Endothelial cell of umbilical vein (primary cell): Measurements from ENCODE around the gene CLCN5. TPM values are rescaled to one million over a fixed set of nuclear protein-coding genes. Genes with fewer than 3 reads are reported as not detected.

Experiments
- BruUV-seq: library from RNA; stranded (reverse); fragments of 400-500 nt; replicated peaks from 2 replicates; lab custom pipeline; 2021; lab: Mats Ljungman, UMichigan
- CTCF ChIA-PET: fragments of 300-600, 350-600 bp; sonication (Branson Sonifier 250); formaldehyde crosslinking; loops from one replicate; lab custom pipeline; 2021; ENCODE audit warnings: antibody characterized with exemption, inconsistent platforms; lab: Charles Lee
- POLR2A ChIA-PET: fragments of 300-600, 350-600 bp; sonication (Branson Sonifier 250); formaldehyde crosslinking; loops from one replicate; lab custom pipeline; 2021; ENCODE audit warnings: antibody characterized with exemption, inconsistent platforms; lab: Charles Lee
- DNase-seq: peaks from one replicate; pipeline ENCODE4 v3.0.0-alpha.2; 2011; ENCODE audit warnings: low read depth, low spot score
- FAIRE-seq: peaks from 2 replicates; lab custom pipeline; 2011; peaks lifted over from hg19 to GRCh38; lab: Jason Lieb, UNC
- H2AFZ ChIP-seq: 2 replicates; pipeline ENCODE4 v1.6.0; 2012; ENCODE audit warnings: low read depth, low read length, control low read depth, inconsistent platforms
- H3K27ac ChIP-seq: 2 replicates; pipeline ENCODE4 v1.5.1; 2011; ENCODE audit warnings: low read depth, mild to moderate bottlenecking, control low read depth, low read length, moderate library complexity; ENCODE audit not compliant: insufficient read depth
- H3K27me3 ChIP-seq, 2 experiments: 2 replicates each; pipeline versions ENCODE4 v1.6.0 to v1.6.1; 2011; ENCODE audit warnings: low read length in 2 of 2, mixed read lengths in 1 of 2; ENCODE audit not compliant: control insufficient read depth in 2 of 2, insufficient read depth in 2 of 2
- H3K36me3 ChIP-seq, 2 experiments: 2 replicates in 1 of 2; 3 replicates in 1 of 2; pipeline ENCODE4 v1.5.1; 2011; ENCODE audit warnings: low read length in 2 of 2, mild to moderate bottlenecking in 1 of 2, moderate library complexity in 1 of 2; ENCODE audit not compliant: control insufficient read depth in 2 of 2, insufficient read depth in 2 of 2; ENCODE audit errors: extremely low read depth in 1 of 2
- H3K4me1 ChIP-seq: 3 replicates; pipeline ENCODE4 v1.5.1; 2011; ENCODE audit warnings: mild to moderate bottlenecking, low read length; ENCODE audit not compliant: control insufficient read depth, insufficient read depth; ENCODE audit errors: extremely low read depth
- H3K4me2 ChIP-seq: 2 replicates; pipeline ENCODE4 v1.6.1; 2011; ENCODE audit warnings: low read length, control low read depth, mixed read lengths; ENCODE audit not compliant: insufficient read depth
- H3K4me3 ChIP-seq, 3 experiments: fragments of 200-600 bp in 1 of 3; sonication (generic), shearing (Covaris generic) in 1 of 3; replicated peaks in 1 of 3; 2 replicates each; pipeline ENCODE4 v1.5.1; 2011 to 2016; ENCODE audit warnings: control low read depth in 3 of 3, low read length in 3 of 3, mild to moderate bottlenecking in 2 of 3, inconsistent platforms in 1 of 3, low read depth in 1 of 3, moderate library complexity in 1 of 3; ENCODE audit not compliant: insufficient read depth in 1 of 3
- H3K79me2 ChIP-seq: 2 replicates; pipeline ENCODE4 v1.6.0; 2012; ENCODE audit warnings: low read length, inconsistent platforms; ENCODE audit not compliant: control insufficient read depth, insufficient read depth
- H3K9ac ChIP-seq: replicated peaks from 2 replicates; pipeline ENCODE3; 2011; ENCODE audit warnings: low read length, control low read depth; ENCODE audit not compliant: insufficient read depth; ENCODE audit errors: extremely low read depth
- H3K9me1 ChIP-seq: replicated peaks from 3 replicates; pipeline ENCODE4 v1.6.0; 2011; ENCODE audit warnings: mild to moderate bottlenecking, low read length; ENCODE audit not compliant: control insufficient read depth, insufficient read depth; ENCODE audit errors: extremely low read depth
- H3K9me3 ChIP-seq: replicated peaks from 2 replicates; pipeline ENCODE4 v1.5.1; 2012; ENCODE audit warnings: low read length, inconsistent platforms; ENCODE audit not compliant: control insufficient read depth, insufficient read depth
- H4K20me1 ChIP-seq: replicated peaks from 2 replicates; pipeline ENCODE3; 2011; ENCODE audit warnings: mild to moderate bottlenecking, low read length; ENCODE audit not compliant: control insufficient read depth, insufficient read depth; ENCODE audit errors: extremely low read depth
- CTCF ChIP-seq, 2 donors: IDR thresholded peaks; 1 replicate in 1 of 2; 2 replicates in 1 of 2; pipeline ENCODE4 v1.5.1; 2011; ENCODE audit warnings: low read length in 2 of 2, mild to moderate bottlenecking in 2 of 2, moderate library complexity in 2 of 2, control low read depth in 1 of 2, inconsistent platforms in 1 of 2, low read depth in 1 of 2; ENCODE audit not compliant: insufficient read depth in 1 of 2; ENCODE audit errors: extremely low read depth in 1 of 2
- EZH2 ChIP-seq: IDR thresholded peaks from 2 replicates; pipeline ENCODE4 v1.6.1; 2012; ENCODE audit warnings: borderline replicate concordance, low read depth, mild to moderate bottlenecking, moderate library complexity, low read length, inconsistent platforms; ENCODE audit not compliant: severe bottlenecking
- dilution Hi-C: fragments of 300-500 bp; cut with MboI; formaldehyde crosslinking; loops from one replicate; pipeline ENCODE4 v1.15.0; 2019; ENCODE audit warnings: low sequenced_read_pairs; ENCODE audit not compliant: extremely low pct_ligation_motif_present
- intact Hi-C: fragments of 100-400 bp; cut with micrococcal nuclease; formaldehyde crosslinking; loops from one replicate; pipeline ENCODE4 v1.10.0; 2022
- polyA plus RNA-seq, 4 experiments: library from polyadenylated mRNA; depleted of rRNA in 3 of 4; stranded (reverse) in 3 of 4; unstranded in 1 of 4; fragments of >200 nt; gene quantifications; 2 replicates each; pipeline versions ENCODE4 v1.2.1 to v1.2.3, GENCODE V29; 2011 to 2012; ENCODE audit warnings: missing spikeins in 1 of 4
- total RNA-seq: library from RNA; stranded (reverse); gene quantifications from 2 replicates; pipeline ENCODE4 v1.2.3, GENCODE V29; 2021

Gene CLCN5
- total and polyA plus RNA-seq, 2 donors (not counting 3 experiments of a cell fraction or from before 2014, with no cell fraction given) = 3.1 to 12.9 TPM

DNA sequence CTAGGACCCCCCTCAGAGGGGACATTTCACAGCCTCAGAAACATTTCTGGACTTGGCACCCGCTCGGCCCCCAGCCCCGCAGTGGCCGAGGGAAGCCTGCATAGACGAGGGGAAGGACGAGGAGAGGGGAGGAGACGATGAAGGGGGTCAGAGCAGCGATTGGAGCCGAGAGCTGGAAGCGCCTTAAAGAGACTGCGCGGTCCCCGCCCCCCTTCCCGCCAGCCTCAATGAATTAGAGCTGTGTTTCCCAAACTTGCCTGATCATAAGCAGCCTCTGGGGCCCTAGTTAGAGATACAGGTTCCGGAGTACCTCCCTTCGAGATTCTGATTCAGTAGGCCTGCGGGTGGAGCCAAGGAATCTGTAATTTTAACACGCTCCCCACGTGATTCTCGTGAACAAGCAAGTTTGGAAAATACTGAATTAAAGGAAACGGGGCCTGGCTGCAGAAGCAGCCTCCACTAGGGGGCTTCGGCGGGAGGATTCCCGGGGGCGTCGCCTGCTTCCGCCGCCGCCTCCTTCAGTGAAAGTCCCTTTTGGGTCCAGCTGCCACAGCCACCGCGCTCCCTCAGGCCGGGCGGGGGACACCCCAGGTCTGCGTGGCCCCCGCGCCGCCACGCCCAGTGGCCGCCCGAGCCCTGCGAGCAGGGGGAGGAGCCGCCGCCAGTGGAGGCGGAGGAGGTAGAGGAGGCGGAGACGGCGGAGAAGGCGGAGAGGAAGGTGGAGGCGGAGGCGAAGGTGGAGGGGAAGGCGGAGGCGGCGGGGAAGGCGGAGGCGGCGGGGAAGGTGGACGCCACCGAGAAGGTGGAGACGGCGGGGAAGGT lies 43.4 kb upstream of the CLCN5 start, which contains the start of gene USP27X:
Gene USP27X (plus strand): TSS at position 651 of the 822 bp plus-strand sequence. CDS start 824 bp downstream, outside the sequence.
- H2AFZ ChIP-seq = peak within 1 kb of the TSS; percentile 91
- ChIA-PET CTCF (interaction anchor here (0.6 to 1.7 kb wide), 7 partner anchors 10 to 1247 kb away, joined by 3 to 8 read pairs (median 3); no protein-coding TSS in a partner anchor), POLR2A (no interaction called here)
- FAIRE-seq (peak; percentile 80), DNase-seq (peak; percentile 77)
- peak within 1 kb of the TSS; percentile 62 to 75 (median 75) for H3K4me3 ChIP-seq
- intact Hi-C loops = loop anchor here (2.0 kb wide), 2 partner anchors 40 to 326 kb away; partner anchors contain the start of gene CCNB3
- dilution Hi-C loops = no loop called here
- H3K36me3 ChIP-seq = no peaks in the 10 kb centered on the region
- peak within 1 kb of the TSS; percentile 24 for H3K27ac ChIP-seq
- H3K4me2 ChIP-seq = peak within 1 kb of the TSS; percentile 78
- no peaks in the 10 kb centered on the region for H3K9me1 ChIP-seq
- no peaks in the 10 kb centered on the region for H3K27me3 ChIP-seq
- TF ChIP-seq EZH2 (no peak), CTCF (IDR thresholded peaks at IDR 0.05; ENCODE audit: extremely low read depth in 1 of 2, insufficient read depth in 1 of 2, low read depth in 1 of 2, low read length in 2 of 2) (peak; percentile 48 to 56)
- no peaks in the 10 kb centered on the region for H3K79me2 ChIP-seq
- no TSS peak for BruUV-seq
- no peaks in the 10 kb centered on the region for H3K9me3 ChIP-seq
- H3K9ac ChIP-seq = peak within 1 kb of the TSS; percentile 57
- H4K20me1 ChIP-seq = no peaks in the 10 kb centered on the region
- peaks cover 5% of the 10 kb centered on the region for H3K4me1 ChIP-seq
